K562 (cell line): ENCODE results near the gene EVC. TPM values are rescaled to one million over a fixed set of nuclear protein-coding genes. Genes with fewer than 3 reads are reported as not detected.

Experiments
- ATAC-seq: fragments of 200-7000 bp; cut with Tn5 transposase; 3 replicates; pipeline ENCODE4 v1.9.1; 2020; ENCODE audit warnings: moderate library complexity
- BruUV-seq: library from RNA; stranded (reverse); fragments of 400-500 nt; replicated peaks from 2 replicates; lab custom pipeline; 2021; lab: Mats Ljungman, UMichigan
- CTCF ChIA-PET: fragments of 300-600 bp; formaldehyde crosslinking; extraction: SDS; loops from one replicate; lab custom pipeline; 2021; ENCODE audit warnings: low intra/inter-chr PET ratio; lab: Yijun Ruan, JAX
- POLR2A ChIA-PET: fragments of 300-600, 350-650 bp; sonication (Branson Sonifier 250); formaldehyde crosslinking; extraction: SDS; loops from one replicate; lab custom pipeline; 2021; ENCODE audit warnings: antibody characterized with exemption, inconsistent platforms; lab: Yijun Ruan, JAX
- DNase-seq, 4 experiments: peaks; one replicate each; pipeline versions ENCODE4 v3.0.0 to v3.0.0-alpha.2; 2011 to 2018; ENCODE audit warnings: low spot score in 3 of 4, mixed read lengths in 3 of 4; ENCODE audit errors: extremely low read depth in 1 of 4
- FAIRE-seq: peaks from 2 replicates; lab custom pipeline; 2011; peaks lifted over from hg19 to GRCh38; lab: Jason Lieb, UNC
- H2AFZ ChIP-seq: 2 replicates; pipeline ENCODE4 v1.6.0; 2011; ENCODE audit warnings: low read depth, low read length, control low read depth, inconsistent platforms
- H3K27ac ChIP-seq: fragments of 200-600 bp; 3 replicates; pipeline ENCODE4 v1.8.0; 2011; ENCODE audit warnings: low read depth, mild to moderate bottlenecking, control low read depth, inconsistent platforms, low read length, moderate library complexity, mixed read lengths; ENCODE audit errors: extremely low read depth
- H3K27me3 ChIP-seq, 2 experiments: fragments of 300-600 bp in 1 of 2; 2 replicates in 1 of 2; 3 replicates in 1 of 2; pipeline versions ENCODE4 v1.6.0 to v1.8.0; 2011; ENCODE audit warnings: inconsistent platforms in 2 of 2, low read length in 2 of 2, mild to moderate bottlenecking in 1 of 2, mixed read lengths in 1 of 2, moderate library complexity in 1 of 2; ENCODE audit not compliant: control insufficient read depth in 2 of 2, insufficient read depth in 2 of 2
- H3K36me3 ChIP-seq: fragments of 300-600 bp; 3 replicates; pipeline ENCODE4 v1.8.0; 2011; ENCODE audit warnings: mild to moderate bottlenecking, low read length, inconsistent platforms; ENCODE audit not compliant: control insufficient read depth, insufficient read depth
- H3K4me1 ChIP-seq, 2 experiments: fragments of 200-600 bp in 1 of 2; replicated peaks in 1 of 2; 2 replicates in 1 of 2; 3 replicates in 1 of 2; pipeline versions ENCODE4 v1.5.1 to v1.8.0; 2011; ENCODE audit warnings: inconsistent platforms in 2 of 2, low read length in 2 of 2, mild to moderate bottlenecking in 1 of 2, mixed read lengths in 1 of 2, moderate library complexity in 1 of 2; ENCODE audit not compliant: control insufficient read depth in 2 of 2, insufficient read depth in 2 of 2
- H3K4me2 ChIP-seq: 2 replicates; pipeline ENCODE4 v1.6.1; 2011; ENCODE audit warnings: low read length, control low read depth, inconsistent platforms, mixed read lengths; ENCODE audit not compliant: insufficient read depth
- H3K4me3 ChIP-seq: fragments of 200-600 bp; sonication (generic), shearing (Covaris generic); 2 replicates; pipeline ENCODE4 v1.5.1; 2016; ENCODE audit warnings: control low read depth, inconsistent platforms
- H3K79me2 ChIP-seq: fragments of 200-600 bp; 3 replicates; pipeline ENCODE4 v1.8.0; 2011; ENCODE audit warnings: low read length, inconsistent platforms; ENCODE audit not compliant: control insufficient read depth, insufficient read depth
- H3K9ac ChIP-seq, 2 experiments: 2 replicates each; pipeline versions ENCODE4 v1.6.0 to v1.6.1; 2011; ENCODE audit warnings: low read depth in 2 of 2, low read length in 2 of 2, control low read depth in 1 of 2, inconsistent platforms in 1 of 2, mild to moderate bottlenecking in 1 of 2, mixed read lengths in 1 of 2; ENCODE audit not compliant: insufficient read depth in 1 of 2
- H3K9me1 ChIP-seq: one replicate; pipeline ENCODE4 v1.6.0; 2011; ENCODE audit warnings: inconsistent platforms, mild to moderate bottlenecking, low read length, moderate library complexity; ENCODE audit not compliant: control insufficient read depth, insufficient read depth
- H3K9me3 ChIP-seq: replicated peaks from 2 replicates; pipeline ENCODE4 v1.5.1; 2011; ENCODE audit warnings: low read depth, low read length, inconsistent platforms; ENCODE audit not compliant: control insufficient read depth, insufficient read depth
- H4K20me1 ChIP-seq: replicated peaks from 2 replicates; pipeline ENCODE4 v1.6.1; 2011; ENCODE audit warnings: low read length, inconsistent platforms, mixed read lengths; ENCODE audit not compliant: control insufficient read depth, insufficient read depth
- CREB5 ChIP-seq: fragments of 250-450 bp; sonication (Bioruptor Pico); IDR thresholded peaks from 2 replicates; pipeline ENCODE4 v1.5.0; 2020; ENCODE audit warnings: mild to moderate bottlenecking
- POLR2AphosphoS2 ChIP-seq: IDR thresholded peaks from 2 replicates; pipeline ENCODE4 v1.6.1; 2012; ENCODE audit warnings: low read length, improper control_type of control experiment
- SAFB2 ChIP-seq: fragments of 200-400 bp; formaldehyde crosslinking; IDR thresholded peaks from 2 replicates; pipeline ENCODE4 v1.6.1; 2018; ENCODE audit warnings: borderline replicate concordance, low read length, low read depth, moderate library complexity; ENCODE audit not compliant: severe bottlenecking
- ZNF175 ChIP-seq: fragments of 200-800 bp; sonication (Bioruptor generic); IDR thresholded peaks from 2 replicates; pipeline ENCODE4 v1.6.1; 2016; ENCODE audit warnings: low read depth, mild to moderate bottlenecking, missing genetic modification characterization, missing compliant biosample characterization
- ZNF324 ChIP-seq: fragments of 250-450 bp; sonication (Bioruptor Pico); IDR thresholded peaks from 2 replicates; pipeline ENCODE4 v1.4.0; 2020; ENCODE audit warnings: mild to moderate bottlenecking
- ZNF395 ChIP-seq: fragments of 200-800 bp; sonication (Bioruptor generic); IDR thresholded peaks from 2 replicates; pipeline ENCODE4 v1.6.1; 2017; ENCODE audit warnings: missing genetic modification characterization, missing compliant biosample characterization
- WGBS: fragments of 100-300 bp; shearing (Covaris generic); methylation state at CpG from one replicate; pipeline ENCODE4 v1.1.6; 2016; ENCODE audit warnings: low coverage, mixed read lengths; ENCODE audit not compliant: insufficient coverage; ENCODE audit errors: missing lambda C conversion rate; 5-methylcytosine and 5-hydroxymethylcytosine counted together
- in situ Hi-C: fragments of 300-500 bp; cut with MboI; formaldehyde crosslinking; loops from 4 replicates; pipeline ENCODE4 v1.15.0; 2018; ENCODE audit warnings: inconsistent platforms, mixed read lengths
- intact Hi-C: fragments of 100-400 bp; cut with micrococcal nuclease; formaldehyde crosslinking; loops from 2 replicates; pipeline ENCODE4 v1.14.2; 2022
- polyA plus RNA-seq, 8 experiments: library from polyadenylated mRNA; depleted of rRNA in 4 of 8; stranded (reverse) in 5 of 8; unstranded in 3 of 8; fragments of >200 nt; fragmentation: Nextera tagmentation in 2 of 8; fragmentation: Illumina TruSeq in 1 of 8; extraction: Ambion mirVana in 2 of 8; extraction: Trizol in 1 of 8; gene quantifications; 2 replicates each; pipeline versions ENCODE4 v1.2.1 to v1.2.3, GENCODE V29; 2011 to 2014; ENCODE audit warnings: inconsistent platforms in 1 of 8, missing spikeins in 1 of 8
- total RNA-seq, 7 experiments: library from RNA; depleted of rRNA in 6 of 7; stranded (reverse); fragments of >200 nt in 6 of 7; fragmentation: Illumina TruSeq in 2 of 7; extraction: Trizol in 2 of 7; gene quantifications; 2 replicates each; pipeline versions ENCODE4 v1.2.1 to v1.2.3, GENCODE V29; 2011 to 2021; ENCODE audit warnings: low replicate concordance in 1 of 7

Gene EVC
- total and polyA plus RNA-seq, 9 of the 15 experiments (the other 6 are each of a cell fraction or from before 2014, with no cell fraction given) = 0.03 to 3.2 (median 1.1) TPM

GRCh38 chr4:5814421-5814820, 103.4 kb downstream of the EVC start (continued):
- no peak for TF ChIP-seq ZNF324 (CRISPR knock-in tag)

GRCh38 chr4:5815641-5816040, 104.6 kb downstream of the EVC start:
- Histone ChIP-seq H3K9me3 (no peaks in the 10 kb centered on the region), H3K9ac (no peak overlapping the region), H2AFZ (no peak overlapping the region), H3K4me3 (no peak overlapping the region), H4K20me1 (no peaks in the 10 kb centered on the region), H3K4me2 (no peak overlapping the region), H3K4me1 (no peaks in the 10 kb centered on the region), H3K27me3 (no peaks in the 10 kb centered on the region), H3K79me2 (no peaks in the 10 kb centered on the region), H3K36me3 (no peaks in the 10 kb centered on the region), H3K27ac (no peak overlapping the region), H3K9me1 (no peaks in the 10 kb centered on the region)
- WGBS = 0% methylated on average over 4 of the region's 5 CpGs
- ChIA-PET CTCF (no interaction called here), POLR2A (no interaction called here)
- BruUV-seq = no TSS peak
- no peak for DNase-seq
- TF ChIP-seq SAFB2 (no peak), ZNF175 (CRISPR knock-in tag) (no peak), ZNF395 (CRISPR knock-in tag) (no peak), POLR2AphosphoS2 (no peak), CREB5 (no peak)
- intact Hi-C loops (no loop called here), in situ Hi-C loops (loop anchor here (25.0 kb wide), 1 partner anchor 1328 kb away; no protein-coding TSS in a partner anchor)
- FAIRE-seq = no peak
- ATAC-seq = no peak
